ENCODE data around the gene MS4A1. TPM values are rescaled to one million over a fixed set of nuclear protein-coding genes. Genes with fewer than 3 reads are reported as not detected.
"Not testable (repeated sequence)": the region's sequence is repeated elsewhere in the genome, so short reads cannot be mapped to it uniquely, and the experiment has no call there.

Gene MS4A1
- total RNA-seq, 1 experiment from 2014 or later: 0.25 TPM

- no peak overlapping the region for H3K9ac ChIP-seq (ENCODE audit: low read length)
- no peaks in the 10 kb centered on the region for H4K20me1 ChIP-seq (ENCODE audit: insufficient read depth)
- DNase-seq (ENCODE audit: low read depth, low spot score) (no peak), ATAC-seq (no peak)
- no peaks in the 10 kb centered on the region for H3K27me3 ChIP-seq (ENCODE audit: insufficient read depth, low read length)
- H3K4me1 ChIP-seq (ENCODE audit: control insufficient read depth in 1 of 2, insufficient read depth in 2 of 2, low read length in 2 of 2): no peaks in the 10 kb centered on the region
- no peak overlapping the region for H2AFZ ChIP-seq (ENCODE audit: low read depth, low read length, poor library complexity, severe bottlenecking)
- H3K27ac ChIP-seq (ENCODE audit: low read depth, low read length): no peak overlapping the region
- no peaks in the 10 kb centered on the region for H3K36me3 ChIP-seq (ENCODE audit: control insufficient read depth in 1 of 2, insufficient read depth in 2 of 2, low read length in 2 of 2)
- no peaks in the 10 kb centered on the region for H3K9me2 ChIP-seq (ENCODE audit: insufficient read depth)
- RAD21 ChIA-PET (ENCODE audit: low non-redundant PET in 1 of 2, low total read pairs in 2 of 2, uncharacterized antibody in 2 of 2, unreplicated experiment in 2 of 2): no interaction called here
- no peaks in the 10 kb centered on the region for H3K79me2 ChIP-seq (ENCODE audit: insufficient read depth, low read length)
- TF ChIP-seq SRF (IDR thresholded peaks at IDR 0.05; ENCODE audit: low read depth) (no peak), TCF7L2 (IDR thresholded peaks at IDR 0.05; ENCODE audit: borderline replicate concordance, extremely low read depth, insufficient read depth, insufficient read length) (no peak), MAX (IDR thresholded peaks at IDR 0.05) (no peak)
- CTCF ChIA-PET: no interaction called here
- H3K4me3 ChIP-seq (replicated peaks in 1 of 2; ENCODE audit: low read depth in 1 of 2, low read length in 2 of 2): no peak overlapping the region
- H3K4me2 ChIP-seq (ENCODE audit: low read length): no peak overlapping the region
- intact Hi-C loops (cut with micrococcal nuclease): no loop called here
- POLR2A ChIA-PET: no interaction called here
- no peaks in the 10 kb centered on the region for H3K9me3 ChIP-seq (ENCODE audit: control insufficient read depth in 1 of 2, insufficient read depth in 1 of 2, low read depth in 1 of 2, low read length in 2 of 2)
- no TSS peak for BruUV-seq (replicated peaks)
These were observed 48.7 kb downstream of the MS4A1 start for GRCh38 chr11:60504219-60504905.

- H2AFZ ChIP-seq (ENCODE audit: low read depth, low read length, poor library complexity, severe bottlenecking); H3K9me3 ChIP-seq (ENCODE audit: control insufficient read depth in 1 of 2, insufficient read depth in 1 of 2, low read depth in 1 of 2, low read length in 2 of 2); H3K27ac ChIP-seq (ENCODE audit: low read depth, low read length); ATAC-seq; H3K9ac ChIP-seq (ENCODE audit: low read length); H4K20me1 ChIP-seq (ENCODE audit: insufficient read depth); DNase-seq (ENCODE audit: low read depth, low spot score); CTCF ChIA-PET; BruUV-seq (replicated peaks); H3K79me2 ChIP-seq (ENCODE audit: insufficient read depth, low read length); H3K27me3 ChIP-seq (ENCODE audit: insufficient read depth, low read length); H3K36me3 ChIP-seq (ENCODE audit: control insufficient read depth in 1 of 2, insufficient read depth in 2 of 2, low read length in 2 of 2); intact Hi-C loops (cut with micrococcal nuclease); POLR2A ChIA-PET; H3K9me2 ChIP-seq (ENCODE audit: insufficient read depth); H3K4me2 ChIP-seq (ENCODE audit: low read length); H3K4me3 ChIP-seq (replicated peaks in 1 of 2; ENCODE audit: low read depth in 1 of 2, low read length in 2 of 2); RAD21 ChIA-PET (ENCODE audit: low non-redundant PET in 1 of 2, low total read pairs in 2 of 2, uncharacterized antibody in 2 of 2, unreplicated experiment in 2 of 2); H3K4me1 ChIP-seq (ENCODE audit: control insufficient read depth in 1 of 2, insufficient read depth in 2 of 2, low read length in 2 of 2): not testable (repeated sequence)
These were observed 54.0 kb downstream of the MS4A1 start for GRCh38 chr11:60509609-60510008.

GRCh38 chr11:60510209-60510608 lies 54.6 kb downstream of the MS4A1 start:
- H3K4me3 ChIP-seq (replicated peaks in 1 of 2; ENCODE audit: low read depth in 1 of 2, low read length in 2 of 2); H3K4me2 ChIP-seq (ENCODE audit: low read length); POLR2A ChIA-PET; H4K20me1 ChIP-seq (ENCODE audit: insufficient read depth); H3K79me2 ChIP-seq (ENCODE audit: insufficient read depth, low read length); H3K4me1 ChIP-seq (ENCODE audit: control insufficient read depth in 1 of 2, insufficient read depth in 2 of 2, low read length in 2 of 2); H2AFZ ChIP-seq (ENCODE audit: low read depth, low read length, poor library complexity, severe bottlenecking); DNase-seq (ENCODE audit: low read depth, low spot score); H3K9me3 ChIP-seq (ENCODE audit: control insufficient read depth in 1 of 2, insufficient read depth in 1 of 2, low read depth in 1 of 2, low read length in 2 of 2); H3K27ac ChIP-seq (ENCODE audit: low read depth, low read length); ATAC-seq; H3K9me2 ChIP-seq (ENCODE audit: insufficient read depth); BruUV-seq (replicated peaks); H3K27me3 ChIP-seq (ENCODE audit: insufficient read depth, low read length); CTCF ChIA-PET; H3K36me3 ChIP-seq (ENCODE audit: control insufficient read depth in 1 of 2, insufficient read depth in 2 of 2, low read length in 2 of 2); RAD21 ChIA-PET (ENCODE audit: low non-redundant PET in 1 of 2, low total read pairs in 2 of 2, uncharacterized antibody in 2 of 2, unreplicated experiment in 2 of 2); H3K9ac ChIP-seq (ENCODE audit: low read length); intact Hi-C loops (cut with micrococcal nuclease): not testable (repeated sequence)

Measured in HCT116 (cell line).